HepG2 (cell line): ENCODE measurements around the gene PDE4C. TPM values are rescaled to one million over a fixed set of nuclear protein-coding genes. Genes with fewer than 3 reads are reported as not detected.

Experiments
- KDM5B ChIP-seq: sonication (generic); formaldehyde crosslinking; IDR thresholded peaks from 2 replicates; pipeline ENCODE4 v1.4.0; 2020; ENCODE audit warnings: missing genetic modification reagents, mild to moderate bottlenecking, borderline replicate concordance
- KLF6 ChIP-seq: IDR thresholded peaks from 2 replicates; pipeline ENCODE4 v1.8.0; 2016; ENCODE audit warnings: missing biosample characterization, missing genetic modification reagents
- NFKB2 ChIP-seq: sonication (generic); formaldehyde crosslinking; IDR thresholded peaks from 2 replicates; pipeline ENCODE4 v1.4.0; 2020; ENCODE audit warnings: missing genetic modification reagents, borderline replicate concordance
- RFX3 ChIP-seq: IDR thresholded peaks from 2 replicates; pipeline ENCODE4 v1.6.1; 2016; ENCODE audit warnings: missing biosample characterization, missing genetic modification reagents
- ZBTB7A ChIP-seq: sonication (generic); formaldehyde crosslinking; IDR thresholded peaks from 2 replicates; pipeline ENCODE4 v1.8.0; 2022; ENCODE audit warnings: mild to moderate bottlenecking, missing genetic modification reagents
- ZNF441 ChIP-seq: sonication (generic); formaldehyde crosslinking; IDR thresholded peaks from 2 replicates; pipeline ENCODE4 v1.7.0; 2021; ENCODE audit warnings: missing genetic modification reagents, borderline replicate concordance
- ZNF816 ChIP-seq: sonication (generic); formaldehyde crosslinking; IDR thresholded peaks from 2 replicates; pipeline ENCODE4 v1.8.0; 2022; ENCODE audit warnings: missing genetic modification reagents, mild to moderate bottlenecking, borderline replicate concordance
- polyA plus RNA-seq, 8 experiments: library from polyadenylated mRNA; depleted of rRNA in 3 of 8; stranded (reverse) in 7 of 8; unstranded in 1 of 8; fragments of >200 nt; fragmentation: Illumina TruSeq in 4 of 8; extraction: Trizol in 4 of 8; gene quantifications; 2 replicates each; pipeline versions ENCODE4 v1.2.1 to v1.2.3, GENCODE V29; 2011 to 2016; ENCODE audit warnings: low read depth in 4 of 8, missing spikeins in 1 of 8, mixed read lengths in 1 of 8; ENCODE audit not compliant: insufficient read depth in 1 of 8
- total RNA-seq, 5 experiments: library from RNA; depleted of rRNA; stranded (reverse); fragments of >200 nt; fragmentation: Illumina TruSeq; extraction: Trizol; gene quantifications; 2 replicates each; pipeline ENCODE4 v1.2.3, GENCODE V29; 2016; ENCODE audit warnings: low read depth in 1 of 5
- TF ChIP-seq, protein P1 (sequence below): sonication (generic); formaldehyde crosslinking; IDR thresholded peaks from 2 replicates; pipeline ENCODE4 v1.4.0; 2020; ENCODE audit warnings: mild to moderate bottlenecking, missing genetic modification reagents, borderline replicate concordance
- TF ChIP-seq, protein P2 (sequence below): sonication (generic); formaldehyde crosslinking; IDR thresholded peaks from 2 replicates; pipeline ENCODE4 v1.8.1; 2023; ENCODE audit warnings: mild to moderate bottlenecking, moderate library complexity, missing genetic modification reagents

The PDE4C gene
- total and polyA plus RNA-seq, 2 of the 13 experiments (the other 11 are each of a cell fraction or from before 2014, with no cell fraction given) = 1.4 to 14.0 TPM

DNA sequence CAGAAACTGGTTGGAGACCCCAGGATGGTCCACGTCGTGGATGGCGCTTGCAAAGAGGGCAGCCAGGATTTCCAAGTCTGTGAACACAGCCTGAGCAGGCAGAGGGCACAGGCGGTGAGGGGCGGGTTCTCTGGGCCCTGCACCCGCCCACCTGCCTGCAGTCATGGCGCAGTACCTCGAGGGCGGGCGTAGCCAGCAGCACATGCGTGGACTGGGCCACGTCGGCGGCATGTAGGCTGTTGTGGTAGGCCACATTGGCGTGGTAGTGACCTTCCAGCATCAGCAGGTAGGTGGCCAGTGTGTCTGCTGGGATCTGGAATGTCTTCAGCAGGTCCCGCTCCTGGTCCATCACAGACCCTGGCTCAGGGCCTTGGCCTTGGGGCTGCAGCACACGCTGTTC is 8.1 kb downstream of the PDE4C start (continued):
- TF ChIP-seq, protein P1, sequence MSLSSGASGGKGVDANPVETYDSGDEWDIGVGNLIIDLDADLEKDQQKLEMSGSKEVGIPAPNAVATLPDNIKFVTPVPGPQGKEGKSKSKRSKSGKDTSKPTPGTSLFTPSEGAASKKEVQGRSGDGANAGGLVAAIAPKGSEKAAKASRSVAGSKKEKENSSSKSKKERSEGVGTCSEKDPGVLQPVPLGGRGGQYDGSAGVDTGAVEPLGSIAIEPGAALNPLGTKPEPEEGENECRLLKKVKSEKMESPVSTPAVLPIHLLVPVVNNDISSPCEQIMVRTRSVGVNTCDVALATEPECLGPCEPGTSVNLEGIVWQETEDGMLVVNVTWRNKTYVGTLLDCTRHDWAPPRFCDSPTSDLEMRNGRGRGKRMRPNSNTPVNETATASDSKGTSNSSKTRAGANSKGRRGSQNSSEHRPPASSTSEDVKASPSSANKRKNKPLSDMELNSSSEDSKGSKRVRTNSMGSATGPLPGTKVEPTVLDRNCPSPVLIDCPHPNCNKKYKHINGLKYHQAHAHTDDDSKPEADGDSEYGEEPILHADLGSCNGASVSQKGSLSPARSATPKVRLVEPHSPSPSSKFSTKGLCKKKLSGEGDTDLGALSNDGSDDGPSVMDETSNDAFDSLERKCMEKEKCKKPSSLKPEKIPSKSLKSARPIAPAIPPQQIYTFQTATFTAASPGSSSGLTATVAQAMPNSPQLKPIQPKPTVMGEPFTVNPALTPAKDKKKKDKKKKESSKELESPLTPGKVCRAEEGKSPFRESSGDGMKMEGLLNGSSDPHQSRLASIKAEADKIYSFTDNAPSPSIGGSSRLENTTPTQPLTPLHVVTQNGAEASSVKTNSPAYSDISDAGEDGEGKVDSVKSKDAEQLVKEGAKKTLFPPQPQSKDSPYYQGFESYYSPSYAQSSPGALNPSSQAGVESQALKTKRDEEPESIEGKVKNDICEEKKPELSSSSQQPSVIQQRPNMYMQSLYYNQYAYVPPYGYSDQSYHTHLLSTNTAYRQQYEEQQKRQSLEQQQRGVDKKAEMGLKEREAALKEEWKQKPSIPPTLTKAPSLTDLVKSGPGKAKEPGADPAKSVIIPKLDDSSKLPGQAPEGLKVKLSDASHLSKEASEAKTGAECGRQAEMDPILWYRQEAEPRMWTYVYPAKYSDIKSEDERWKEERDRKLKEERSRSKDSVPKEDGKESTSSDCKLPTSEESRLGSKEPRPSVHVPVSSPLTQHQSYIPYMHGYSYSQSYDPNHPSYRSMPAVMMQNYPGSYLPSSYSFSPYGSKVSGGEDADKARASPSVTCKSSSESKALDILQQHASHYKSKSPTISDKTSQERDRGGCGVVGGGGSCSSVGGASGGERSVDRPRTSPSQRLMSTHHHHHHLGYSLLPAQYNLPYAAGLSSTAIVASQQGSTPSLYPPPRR = no peak
- no peak for TF ChIP-seq ZNF816 (CRISPR knock-in tag)
- TF ChIP-seq RFX3 (CRISPR knock-in tag) = no peak
- TF ChIP-seq KDM5B (CRISPR knock-in tag) = no peak
- no peak for TF ChIP-seq ZBTB7A (CRISPR knock-in tag)
- TF ChIP-seq, protein P2, sequence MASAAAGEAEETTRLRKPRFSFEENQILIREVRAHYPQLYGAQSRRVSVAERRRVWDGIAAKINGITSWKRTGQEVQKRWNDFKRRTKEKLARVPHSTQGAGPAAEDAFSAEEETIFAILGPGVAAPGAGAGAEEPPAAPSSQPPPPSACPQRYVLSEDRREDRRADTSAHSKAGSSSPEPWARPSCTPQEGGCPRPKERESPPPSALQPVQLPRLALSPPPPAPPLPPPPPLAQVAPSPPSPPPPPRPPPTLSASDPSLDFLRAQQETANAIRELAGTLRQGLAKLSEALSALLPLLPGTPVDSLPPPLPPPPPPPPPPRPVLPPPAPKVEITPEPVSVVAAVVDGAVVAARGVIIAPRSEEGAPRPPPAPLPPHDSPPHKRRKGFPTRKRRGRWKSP = no peak
- TF ChIP-seq ZNF441 (CRISPR knock-in tag) = no peak
- no peak for TF ChIP-seq KLF6 (CRISPR knock-in tag)
- TF ChIP-seq NFKB2 (CRISPR knock-in tag) = no peak
